H1 (cell line): ENCODE data around the gene LGR4. TPM values are rescaled to one million over a fixed set of nuclear protein-coding genes. Genes with fewer than 3 reads are reported as not detected.

Source experiments
- ASH2L ChIP-seq: fragments of 200-600, 300-600 bp; sonication (generic); IDR thresholded peaks from one replicate; pipeline ENCODE4 v1.7.1; 2017; ENCODE audit warnings: low read length
- JUND ChIP-seq: IDR thresholded peaks from 2 replicates; pipeline ENCODE4 v1.6.1; 2011; ENCODE audit warnings: mild to moderate bottlenecking, improper control_type of control experiment, low read length
- NANOG ChIP-seq: IDR thresholded peaks from 2 replicates; pipeline ENCODE4 v1.6.1; 2011; ENCODE audit warnings: low read length, low read depth, mild to moderate bottlenecking, inconsistent platforms; ENCODE audit not compliant: insufficient read depth, poor library complexity, severe bottlenecking
- TCF12 ChIP-seq: IDR thresholded peaks from 2 replicates; pipeline ENCODE4 v1.6.1; 2011; ENCODE audit warnings: low read depth, mild to moderate bottlenecking, low read length
- USF2 ChIP-seq: IDR thresholded peaks from 2 replicates; pipeline ENCODE4 v1.6.1; 2011; ENCODE audit warnings: low read length, improper control_type of control experiment
- polyA plus RNA-seq, 7 experiments: library from polyadenylated mRNA; depleted of rRNA in 3 of 7; stranded (reverse) in 5 of 7; unstranded in 2 of 7; fragments of >200 nt in 5 of 7; fragments of 200-250 nt in 2 of 7; gene quantifications; 1 replicate in 5 of 7; 2 replicates in 1 of 7; 4 replicates in 1 of 7; pipeline versions ENCODE4 v1.2.1 to v1.2.3, GENCODE V29; 2011 to 2013; ENCODE audit warnings: missing spikeins in 2 of 7, mixed read lengths in 2 of 7
- total RNA-seq: library from RNA; stranded (reverse); fragmentation: NEBNext Ultra II Directional; extraction: Animal tissue kit (Norgen Biotek cat#: 25700); gene quantifications from 2 replicates; pipeline ENCODE4 v1.2.1, GENCODE V29; 2021

The LGR4 gene
- total and polyA plus RNA-seq, 2 of the 8 experiments (the other 6 are each of a cell fraction or from before 2014, with no cell fraction given) = 26.6 to 61.7 TPM

GRCh38 chr11:27495710-27496300 lies 23.2 kb upstream of the LGR4 start (continued):
- TF ChIP-seq JUND (no peak), NANOG (no peak), ASH2L (no peak), USF2 (no peak), TCF12 (no peak)
